ENCODE data around the gene LBHD2. TPM values are rescaled to one million over a fixed set of nuclear protein-coding genes. Genes with fewer than 3 reads are reported as not detected.

LBHD2 gene
- total RNA-seq, 4 donors from 2014 or later: not detected

DNA sequence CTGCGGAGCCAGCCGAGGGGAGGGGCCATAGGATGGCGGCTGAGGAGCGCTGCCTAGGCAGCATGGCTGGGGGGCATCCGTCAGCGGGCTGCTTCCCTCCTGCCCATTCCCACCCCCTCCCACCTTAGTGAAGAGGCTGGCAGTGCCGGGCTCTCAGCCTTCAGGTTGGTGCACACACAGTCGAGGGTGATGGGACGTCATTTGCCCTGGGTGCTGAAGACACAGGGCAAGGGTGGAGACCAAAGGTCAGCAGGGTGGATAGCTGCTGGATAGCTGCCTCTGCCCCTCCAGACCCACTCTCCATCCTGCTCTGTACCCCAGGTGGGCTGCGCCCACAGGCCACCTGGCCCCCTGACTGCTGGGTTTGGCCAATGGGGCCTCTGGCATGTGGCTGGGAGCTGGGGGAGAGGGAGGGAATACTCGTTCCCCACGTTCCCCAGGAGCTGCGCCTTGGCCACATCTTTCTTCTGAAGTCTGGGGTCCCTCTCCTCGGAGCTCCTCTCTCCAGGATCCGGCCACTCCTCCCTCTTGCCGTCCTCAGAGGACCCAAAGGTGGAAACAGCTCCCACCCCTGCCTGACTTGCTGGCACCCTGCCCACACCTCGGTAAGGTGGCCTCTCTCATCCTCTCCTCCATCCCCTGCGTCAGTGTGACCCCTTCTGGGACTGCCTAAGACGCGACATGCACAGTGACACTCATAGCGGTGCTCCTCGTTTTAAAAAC is 15.5 kb upstream of the LBHD2 start:
- no peaks in the 10 kb centered on the region for H3K9me3 ChIP-seq
- no peaks in the 10 kb centered on the region for H3K27me3 ChIP-seq
- peaks cover 22 to 50% of the 10 kb centered on the region in 2 donors for H3K4me1 ChIP-seq
- TF ChIP-seq, protein P1, sequence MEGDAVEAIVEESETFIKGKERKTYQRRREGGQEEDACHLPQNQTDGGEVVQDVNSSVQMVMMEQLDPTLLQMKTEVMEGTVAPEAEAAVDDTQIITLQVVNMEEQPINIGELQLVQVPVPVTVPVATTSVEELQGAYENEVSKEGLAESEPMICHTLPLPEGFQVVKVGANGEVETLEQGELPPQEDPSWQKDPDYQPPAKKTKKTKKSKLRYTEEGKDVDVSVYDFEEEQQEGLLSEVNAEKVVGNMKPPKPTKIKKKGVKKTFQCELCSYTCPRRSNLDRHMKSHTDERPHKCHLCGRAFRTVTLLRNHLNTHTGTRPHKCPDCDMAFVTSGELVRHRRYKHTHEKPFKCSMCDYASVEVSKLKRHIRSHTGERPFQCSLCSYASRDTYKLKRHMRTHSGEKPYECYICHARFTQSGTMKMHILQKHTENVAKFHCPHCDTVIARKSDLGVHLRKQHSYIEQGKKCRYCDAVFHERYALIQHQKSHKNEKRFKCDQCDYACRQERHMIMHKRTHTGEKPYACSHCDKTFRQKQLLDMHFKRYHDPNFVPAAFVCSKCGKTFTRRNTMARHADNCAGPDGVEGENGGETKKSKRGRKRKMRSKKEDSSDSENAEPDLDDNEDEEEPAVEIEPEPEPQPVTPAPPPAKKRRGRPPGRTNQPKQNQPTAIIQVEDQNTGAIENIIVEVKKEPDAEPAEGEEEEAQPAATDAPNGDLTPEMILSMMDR (IDR thresholded peaks at IDR 0.05): no peak
- TF ChIP-seq POLR2A (IDR thresholded peaks at IDR 0.05): no peak
- intact Hi-C loops (cut with DNase I): no loop called here
- peak overlapping the region in 1 of 3 donors; percentile 56 for H3K27ac ChIP-seq
- no peak for DNase-seq
- 75 to 84% methylated on average over 16 to 19 of the region's 22 CpGs for WGBS, 2 donors
- no peak overlapping the region for H3K4me3 ChIP-seq (replicated peaks in 1 of 3)
- H3K36me3 ChIP-seq: no peaks in the 10 kb centered on the region

GRCh38 chr14:103070263-103070885 is 13.6 kb upstream of the LBHD2 start:
- intact Hi-C loops (cut with DNase I): loop anchor here (10.0 kb wide), 1 partner anchor 224 kb away; no protein-coding TSS in a partner anchor
- no peaks in the 10 kb centered on the region for H3K36me3 ChIP-seq
- 86 to 90% methylated on average over 7 of the region's 8 CpGs for WGBS, 2 donors
- TF ChIP-seq, protein P1 (IDR thresholded peaks at IDR 0.05): no peak
- no peak for TF ChIP-seq POLR2A (IDR thresholded peaks at IDR 0.05)
- H3K9me3 ChIP-seq: no peaks in the 10 kb centered on the region
- H3K4me1 ChIP-seq: peaks cover 19 to 51% of the 10 kb centered on the region in 2 donors
- DNase-seq: no peak
- H3K27me3 ChIP-seq: no peaks in the 10 kb centered on the region
- no peak overlapping the region for H3K27ac ChIP-seq
- H3K4me3 ChIP-seq (replicated peaks in 1 of 3): no peak overlapping the region

DNA sequence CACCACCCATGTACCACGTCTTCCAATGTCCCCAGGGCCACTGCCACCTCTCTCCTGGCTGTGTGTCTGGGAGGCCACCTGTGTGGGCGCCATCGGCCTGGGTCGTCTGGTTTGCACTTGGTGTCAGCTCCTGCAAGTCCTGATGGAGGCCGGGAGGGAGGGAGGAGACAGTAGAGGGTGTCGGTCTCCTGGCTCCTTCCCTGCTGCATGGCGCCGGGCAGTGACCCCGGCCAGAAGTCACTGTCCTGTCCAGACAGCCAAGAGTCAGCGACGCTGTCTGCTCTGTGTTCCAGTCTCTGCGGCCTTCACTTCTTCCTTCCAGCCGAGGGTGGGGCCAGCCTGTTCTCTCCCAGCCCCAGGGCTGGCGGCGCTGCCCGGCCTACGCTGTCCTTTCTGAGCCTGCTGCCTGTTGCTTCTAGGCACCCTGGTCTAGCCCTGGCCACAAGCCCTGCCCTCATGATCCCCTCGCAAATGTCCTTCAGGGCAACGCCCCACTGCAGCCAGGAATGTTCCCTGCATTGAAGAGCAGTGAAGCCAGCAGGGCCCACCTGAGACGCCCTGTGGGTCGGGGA is 13.0 kb upstream of the LBHD2 start:
- Histone ChIP-seq H3K27me3 (no peaks in the 10 kb centered on the region), H3K9me3 (no peaks in the 10 kb centered on the region), H3K4me1 (peaks cover 16 to 52% of the 10 kb centered on the region in 2 donors), H3K27ac (no peak overlapping the region), H3K36me3 (no peaks in the 10 kb centered on the region), H3K4me3 (replicated peaks in 1 of 3) (no peak overlapping the region)
- intact Hi-C loops (cut with DNase I): loop anchor here (10.0 kb wide), 1 partner anchor 224 kb away; no protein-coding TSS in a partner anchor
- TF ChIP-seq, protein P1 (IDR thresholded peaks at IDR 0.05): no peak
- TF ChIP-seq POLR2A (IDR thresholded peaks at IDR 0.05): no peak
- no peak for DNase-seq
- 85 to 87% methylated on average over 13 to 16 of the region's 21 CpGs for WGBS, 2 donors

DNA sequence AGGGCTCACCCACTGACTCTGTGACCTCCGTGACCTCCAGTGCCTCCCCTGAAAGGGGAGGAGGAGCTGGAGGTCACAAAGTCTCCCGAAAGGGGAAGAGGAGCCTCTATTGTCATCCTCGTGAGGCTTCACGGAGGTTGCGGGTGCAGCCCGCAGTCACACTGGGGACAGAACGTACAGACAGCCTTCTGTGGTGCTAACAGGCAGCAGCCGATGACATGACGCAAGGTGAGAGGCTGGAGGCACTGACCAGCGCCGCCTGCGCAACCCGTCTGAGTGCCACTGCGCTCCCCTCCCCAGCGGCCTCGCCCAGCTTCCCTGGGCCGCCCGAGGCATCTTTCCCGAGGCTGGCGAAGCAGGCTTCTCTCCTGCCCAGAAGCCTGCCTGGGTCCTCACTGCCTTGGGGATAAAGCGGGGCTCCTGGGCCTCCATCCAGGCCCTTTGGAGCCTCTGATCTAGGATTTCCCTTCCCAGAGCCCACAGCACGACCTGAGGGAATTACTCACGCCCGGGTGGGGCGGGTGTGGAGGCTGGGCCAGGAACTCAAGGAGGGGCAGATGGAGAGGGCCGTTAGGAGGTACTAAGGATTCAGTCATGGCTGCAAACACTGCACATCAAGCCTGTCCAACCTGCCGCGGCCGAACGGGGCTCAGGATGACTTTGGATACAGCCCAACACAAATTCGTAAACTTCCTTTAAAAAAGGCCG is 12.3 kb upstream of the LBHD2 start:
- H3K27ac ChIP-seq: no peak overlapping the region
- no peaks in the 10 kb centered on the region for H3K9me3 ChIP-seq
- TF ChIP-seq POLR2A (IDR thresholded peaks at IDR 0.05): no peak
- no peaks in the 10 kb centered on the region for H3K27me3 ChIP-seq
- WGBS, 2 donors: 82 to 83% methylated on average over 27 to 29 of the region's 32 CpGs
- intact Hi-C loops (cut with DNase I): loop anchor here (10.0 kb wide), 1 partner anchor 223 kb away; no protein-coding TSS in a partner anchor
- no peaks in the 10 kb centered on the region for H3K36me3 ChIP-seq
- no peak overlapping the region for H3K4me3 ChIP-seq (replicated peaks in 1 of 3)
- no peak for DNase-seq
- peaks cover 16 to 45% of the 10 kb centered on the region in 2 donors for H3K4me1 ChIP-seq

DNA sequence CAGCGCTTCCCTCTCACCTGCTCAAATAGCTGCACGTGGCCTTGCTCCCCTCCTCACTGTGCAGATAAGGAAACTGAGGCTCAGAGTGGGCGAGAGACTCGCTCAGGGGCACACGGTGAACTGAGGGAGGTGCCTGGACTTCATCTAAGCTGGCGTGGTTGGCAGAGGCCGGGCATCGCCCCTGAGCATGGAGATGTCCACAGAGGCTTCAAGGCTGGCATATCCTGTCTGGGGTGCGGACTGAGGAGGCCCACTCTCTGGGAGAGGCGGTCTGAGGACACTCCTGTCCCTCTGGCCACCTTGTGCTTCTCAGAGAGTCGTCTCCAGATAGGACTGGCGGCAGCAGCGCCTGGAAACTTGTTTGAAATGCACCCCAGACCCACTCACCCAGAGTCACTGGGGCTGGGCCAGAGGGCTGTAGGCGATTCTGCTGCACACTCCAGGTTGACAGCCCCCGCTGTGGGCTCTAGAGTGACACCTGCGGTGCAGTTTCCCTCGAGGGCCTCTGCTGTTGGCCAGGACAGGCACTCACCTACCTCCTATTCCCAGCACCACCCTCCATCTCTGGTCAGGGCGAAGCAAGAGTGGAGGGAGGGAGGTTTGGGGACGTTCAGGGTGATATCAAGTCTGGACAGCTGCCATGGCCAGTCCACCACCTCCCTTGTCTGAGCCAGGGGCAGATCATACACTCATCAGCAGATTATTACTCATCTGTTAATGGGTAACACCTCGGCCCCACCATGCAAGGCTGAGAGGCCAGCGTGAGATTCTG is 11.2 kb upstream of the LBHD2 start:
- no peak for DNase-seq
- 77 to 86% methylated on average over 13 to 18 of the region's 21 CpGs for WGBS, 2 donors
- no peaks in the 10 kb centered on the region for H3K27me3 ChIP-seq
- TF ChIP-seq POLR2A (IDR thresholded peaks at IDR 0.05): no peak
- TF ChIP-seq, protein P1 (IDR thresholded peaks at IDR 0.05): no peak
- no peak overlapping the region for H3K4me3 ChIP-seq (replicated peaks in 1 of 3)
- H3K27ac ChIP-seq: no peak overlapping the region
- peaks cover 10 to 35% of the 10 kb centered on the region in 2 donors for H3K4me1 ChIP-seq
- intact Hi-C loops (cut with DNase I): loop anchor here (10.0 kb wide), 1 partner anchor 222 kb away; no protein-coding TSS in a partner anchor
- no peaks in the 10 kb centered on the region for H3K36me3 ChIP-seq
- H3K9me3 ChIP-seq: no peaks in the 10 kb centered on the region

All from thyroid gland (tissue), 4 donors.